Body of pancreas (tissue), 4 donors: Measurements from ENCODE around the gene CLEC2D.

Source experiments
- CTCF ChIP-seq, 7 experiments: fragments of 450-650 bp in 4 of 7; fragments of 200-600 bp in 3 of 7; sonication (generic) in 3 of 7; IDR thresholded peaks; one replicate each; pipeline ENCODE4 v1.5.1; 2016 to 2019; ENCODE audit warnings: antibody characterized with exemption in 7 of 7
- POLR2A ChIP-seq, 3 donors: fragments of 450-650 bp; IDR thresholded peaks; one replicate each; pipeline ENCODE4 v1.6.1; 2016; ENCODE audit warnings: antibody characterized with exemption in 3 of 3, mild to moderate bottlenecking in 2 of 3

GRCh38 chr12:9650151-9650576 lies 19.3 kb upstream of the CLEC2D start:
- TF ChIP-seq CTCF (IDR thresholded peaks at IDR 0.05) (no peak), POLR2A (IDR thresholded peaks at IDR 0.05) (no peak)
